ENCODE measurements around the gene FBXL7. TPM values are rescaled to one million over a fixed set of nuclear protein-coding genes. Genes with fewer than 3 reads are reported as not detected.

FBXL7 gene
- total and polyA plus RNA-seq, 10 donors, result 1.1 to 12.9 (median 8.3) TPM

DNA sequence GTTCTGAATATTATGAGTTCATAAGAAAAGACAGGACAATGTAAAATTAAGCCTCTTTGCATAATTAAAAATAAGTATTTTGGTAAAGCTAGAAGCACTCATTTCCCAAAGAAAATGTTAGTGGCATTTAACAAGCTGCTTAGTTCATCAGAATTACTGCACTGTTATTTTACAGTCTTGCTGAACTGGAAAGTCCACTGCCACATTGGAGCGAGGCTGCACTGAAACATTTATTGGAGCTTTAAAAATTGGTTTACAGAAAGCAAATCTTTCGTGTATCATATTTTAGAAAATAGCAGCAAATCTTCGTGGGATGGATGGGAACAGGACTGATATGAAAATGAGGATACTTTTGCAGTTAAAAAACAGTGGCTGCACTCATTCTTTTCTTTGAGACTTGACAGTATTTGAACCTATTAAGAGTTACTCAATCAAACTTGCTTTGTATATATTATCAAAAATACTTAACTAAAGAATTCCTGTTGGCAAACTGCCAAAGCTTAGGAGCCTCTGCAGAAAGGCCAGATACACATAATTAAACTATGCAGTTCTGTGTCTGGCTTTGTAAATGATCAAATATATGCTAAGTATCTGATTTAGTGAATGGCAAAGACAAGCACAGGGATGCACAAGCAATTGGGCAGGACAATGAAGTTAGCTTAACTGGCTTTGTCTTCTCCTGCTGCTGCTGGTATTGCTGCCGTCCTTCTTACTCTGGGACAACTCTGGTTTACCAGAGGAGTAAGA is 16.5 kb upstream of the FBXL7 start:
- no peaks in the 10 kb centered on the region for H3K36me3 ChIP-seq
- peaks cover 0 to 3% (median 0%) of the 10 kb centered on the region in 8 donors for H3K9me3 ChIP-seq
- H3K4me3 ChIP-seq, result no peak overlapping the region
- WGBS, 5 donors, result 64 to 71% (median 68%) methylated on average over 4 of the region's 4 CpGs
- no peaks in the 10 kb centered on the region for H3K4me1 ChIP-seq
- intact Hi-C loops (cut with DNase I; ENCODE audit: low total_unique reads), result no loop called here
- H3K27ac ChIP-seq, result no peak overlapping the region
- H3K27me3 ChIP-seq (replicated peaks in 1 of 7), result no peaks in the 10 kb centered on the region
- no peak for DNase-seq
- TF ChIP-seq, protein P1, sequence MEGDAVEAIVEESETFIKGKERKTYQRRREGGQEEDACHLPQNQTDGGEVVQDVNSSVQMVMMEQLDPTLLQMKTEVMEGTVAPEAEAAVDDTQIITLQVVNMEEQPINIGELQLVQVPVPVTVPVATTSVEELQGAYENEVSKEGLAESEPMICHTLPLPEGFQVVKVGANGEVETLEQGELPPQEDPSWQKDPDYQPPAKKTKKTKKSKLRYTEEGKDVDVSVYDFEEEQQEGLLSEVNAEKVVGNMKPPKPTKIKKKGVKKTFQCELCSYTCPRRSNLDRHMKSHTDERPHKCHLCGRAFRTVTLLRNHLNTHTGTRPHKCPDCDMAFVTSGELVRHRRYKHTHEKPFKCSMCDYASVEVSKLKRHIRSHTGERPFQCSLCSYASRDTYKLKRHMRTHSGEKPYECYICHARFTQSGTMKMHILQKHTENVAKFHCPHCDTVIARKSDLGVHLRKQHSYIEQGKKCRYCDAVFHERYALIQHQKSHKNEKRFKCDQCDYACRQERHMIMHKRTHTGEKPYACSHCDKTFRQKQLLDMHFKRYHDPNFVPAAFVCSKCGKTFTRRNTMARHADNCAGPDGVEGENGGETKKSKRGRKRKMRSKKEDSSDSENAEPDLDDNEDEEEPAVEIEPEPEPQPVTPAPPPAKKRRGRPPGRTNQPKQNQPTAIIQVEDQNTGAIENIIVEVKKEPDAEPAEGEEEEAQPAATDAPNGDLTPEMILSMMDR (IDR thresholded peaks at IDR 0.05 in 8 of 11, conservative IDR thresholded peaks at IDR 0.05 in 3 of 11), result no peak
- TF ChIP-seq POLR2AphosphoS5 (IDR thresholded peaks at IDR 0.05) (no peak), POLR2A (IDR thresholded peaks at IDR 0.05) (no peak)

DNA sequence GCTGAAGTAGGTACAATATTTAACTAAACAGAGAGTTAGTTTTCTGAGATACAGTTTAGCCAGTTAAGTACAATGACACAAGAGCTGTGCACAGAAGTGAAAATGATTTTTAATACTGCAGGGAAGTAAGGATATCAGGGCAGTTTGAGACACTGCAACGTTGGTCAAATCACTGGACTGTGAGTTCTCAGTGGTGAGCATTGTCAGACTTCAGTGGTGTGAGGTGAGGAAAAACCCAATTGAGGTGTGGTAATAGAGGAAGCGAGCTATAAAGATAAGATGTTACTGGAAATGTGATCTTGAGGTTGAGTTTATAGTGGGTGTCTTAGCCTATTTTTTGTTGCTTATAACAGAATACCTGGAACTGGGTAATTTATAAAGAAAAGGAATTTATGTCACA is 12.8 kb upstream of the FBXL7 start:
- H3K9me3 ChIP-seq, result no peaks in the 10 kb centered on the region
- H3K36me3 ChIP-seq, result no peaks in the 10 kb centered on the region
- no peak overlapping the region for H3K27ac ChIP-seq
- intact Hi-C loops (cut with DNase I; ENCODE audit: low total_unique reads), result no loop called here
- WGBS, 5 donors, result 49 to 62% (median 55%) methylated on average over 2 of the region's 2 CpGs
- H3K4me1 ChIP-seq, result no peaks in the 10 kb centered on the region
- H3K4me3 ChIP-seq, result no peak overlapping the region
- TF ChIP-seq, protein P1 (IDR thresholded peaks at IDR 0.05 in 8 of 11, conservative IDR thresholded peaks at IDR 0.05 in 3 of 11), result no peak
- TF ChIP-seq POLR2AphosphoS5 (IDR thresholded peaks at IDR 0.05), result no peak
- TF ChIP-seq POLR2A (IDR thresholded peaks at IDR 0.05), result no peak
- no peak for DNase-seq
- H3K27me3 ChIP-seq (replicated peaks in 1 of 7), result no peaks in the 10 kb centered on the region

DNA sequence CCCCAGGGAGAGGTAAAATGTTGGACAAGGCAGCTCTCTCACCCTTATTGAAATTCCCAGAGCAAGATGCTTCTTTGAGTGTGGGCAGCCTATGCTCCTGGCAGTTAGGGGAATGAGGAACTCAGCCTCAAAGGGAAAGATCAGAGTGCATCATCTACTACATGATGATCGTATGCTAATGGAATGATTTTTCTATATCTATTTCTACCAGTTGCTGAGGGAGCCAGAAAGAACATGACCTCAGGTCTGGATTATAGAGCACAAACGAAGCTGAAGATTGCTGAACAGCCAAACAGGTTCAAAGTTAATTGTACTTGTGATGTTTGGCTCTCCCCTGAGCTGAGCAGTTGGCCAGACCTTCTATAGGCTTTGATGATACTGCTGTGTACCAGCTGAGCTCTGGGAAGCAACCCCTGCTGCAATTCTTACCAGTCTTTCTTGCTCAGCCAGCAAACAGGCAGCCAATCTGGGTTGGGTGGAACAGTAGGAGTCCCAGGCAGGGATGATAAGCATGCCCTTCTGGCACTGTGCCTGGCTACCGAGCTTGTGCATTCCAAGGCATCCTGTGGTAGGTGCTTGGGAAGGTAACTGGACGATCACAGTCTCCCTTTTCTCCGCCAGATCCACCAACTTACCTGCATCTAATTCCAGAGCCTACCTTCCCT is 10.3 kb upstream of the FBXL7 start:
- DNase-seq, result no peak
- no peaks in the 10 kb centered on the region for H3K4me1 ChIP-seq
- TF ChIP-seq POLR2AphosphoS5 (IDR thresholded peaks at IDR 0.05) (no peak), POLR2A (IDR thresholded peaks at IDR 0.05) (no peak)
- TF ChIP-seq, protein P1 (IDR thresholded peaks at IDR 0.05 in 8 of 11, conservative IDR thresholded peaks at IDR 0.05 in 3 of 11), result no peak
- H3K27me3 ChIP-seq (replicated peaks in 1 of 7), result no peaks in the 10 kb centered on the region
- intact Hi-C loops (cut with DNase I; ENCODE audit: low total_unique reads), result no loop called here
- H3K36me3 ChIP-seq, result no peaks in the 10 kb centered on the region
- no peak overlapping the region for H3K4me3 ChIP-seq
- no peak overlapping the region for H3K27ac ChIP-seq
- 70 to 81% (median 74%) methylated on average over 5 of the region's 5 CpGs for WGBS, 5 donors
- H3K9me3 ChIP-seq, result no peaks in the 10 kb centered on the region

DNA sequence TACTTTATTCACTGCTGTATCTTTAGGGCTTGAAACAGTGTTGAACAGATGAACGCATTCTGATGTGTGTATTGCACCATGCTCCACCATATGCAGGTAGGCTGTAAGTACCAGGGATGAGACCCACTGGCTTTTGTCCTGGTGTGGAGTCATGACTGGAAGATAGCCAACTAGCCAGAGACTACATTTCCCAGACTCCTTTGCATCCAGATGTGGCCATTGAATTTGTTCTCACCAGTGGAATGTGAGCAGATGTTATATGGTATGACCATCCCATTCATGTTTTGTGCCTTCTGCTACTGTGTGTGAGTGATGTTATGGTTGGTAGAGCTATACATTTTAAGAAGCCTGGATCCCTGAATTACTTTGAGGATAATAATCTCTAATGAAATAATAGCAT is 7.4 kb upstream of the FBXL7 start:
- Histone ChIP-seq H3K4me3 (no peak overlapping the region), H3K27me3 (replicated peaks in 1 of 7) (no peaks in the 10 kb centered on the region), H3K36me3 (no peaks in the 10 kb centered on the region), H3K9me3 (no peaks in the 10 kb centered on the region), H3K27ac (no peak overlapping the region), H3K4me1 (no peaks in the 10 kb centered on the region)
- WGBS, 5 donors, result 82 to 95% (median 86%) methylated on average over 1 of the region's 1 CpG
- no peak for DNase-seq
- TF ChIP-seq, protein P1 (IDR thresholded peaks at IDR 0.05 in 8 of 11, conservative IDR thresholded peaks at IDR 0.05 in 3 of 11), result no peak
- TF ChIP-seq POLR2A (IDR thresholded peaks at IDR 0.05) (no peak), POLR2AphosphoS5 (IDR thresholded peaks at IDR 0.05) (no peak)
- intact Hi-C loops (cut with DNase I; ENCODE audit: low total_unique reads), result no loop called here

All from spleen (tissue), 11 donors.